MM.1S (cell line): ENCODE data around the gene KRTAP12-4.

Experiments used
- EZH2 ChIP-seq: fragments of 300-600 bp; sonication (generic); optimal IDR thresholded peaks from 2 replicates; pipeline ENCODE3; 2017; ENCODE audit warnings: low read depth, mild to moderate bottlenecking, antibody characterized with exemption, low read length, mixed read lengths
- TF ChIP-seq, protein P1 (sequence below): fragments of 300-600 bp; sonication (generic); IDR thresholded peaks from 2 replicates; pipeline ENCODE4 v1.5.1; 2016; ENCODE audit warnings: antibody characterized with exemption, low read length, mixed read lengths

DNA sequence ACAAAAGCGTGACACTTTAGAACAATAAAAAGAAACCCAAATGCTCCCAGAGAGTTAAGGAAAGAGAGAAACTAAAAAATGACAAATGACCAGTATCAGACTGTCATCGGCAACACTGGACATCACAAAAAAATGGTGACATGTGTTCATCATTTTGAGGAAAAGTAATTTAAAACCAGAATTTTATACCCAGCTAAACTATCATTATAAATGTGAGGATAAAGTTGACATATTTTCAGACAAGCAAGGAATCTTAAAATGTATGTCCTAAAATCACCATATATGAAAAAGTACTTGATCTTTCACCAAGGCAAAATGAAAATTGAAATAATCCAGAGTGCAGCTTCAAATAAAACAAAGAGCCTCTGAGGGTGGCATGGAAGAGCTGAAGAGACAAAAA lies 9.6 kb downstream of the KRTAP12-4 start:
- TF ChIP-seq, protein P1, sequence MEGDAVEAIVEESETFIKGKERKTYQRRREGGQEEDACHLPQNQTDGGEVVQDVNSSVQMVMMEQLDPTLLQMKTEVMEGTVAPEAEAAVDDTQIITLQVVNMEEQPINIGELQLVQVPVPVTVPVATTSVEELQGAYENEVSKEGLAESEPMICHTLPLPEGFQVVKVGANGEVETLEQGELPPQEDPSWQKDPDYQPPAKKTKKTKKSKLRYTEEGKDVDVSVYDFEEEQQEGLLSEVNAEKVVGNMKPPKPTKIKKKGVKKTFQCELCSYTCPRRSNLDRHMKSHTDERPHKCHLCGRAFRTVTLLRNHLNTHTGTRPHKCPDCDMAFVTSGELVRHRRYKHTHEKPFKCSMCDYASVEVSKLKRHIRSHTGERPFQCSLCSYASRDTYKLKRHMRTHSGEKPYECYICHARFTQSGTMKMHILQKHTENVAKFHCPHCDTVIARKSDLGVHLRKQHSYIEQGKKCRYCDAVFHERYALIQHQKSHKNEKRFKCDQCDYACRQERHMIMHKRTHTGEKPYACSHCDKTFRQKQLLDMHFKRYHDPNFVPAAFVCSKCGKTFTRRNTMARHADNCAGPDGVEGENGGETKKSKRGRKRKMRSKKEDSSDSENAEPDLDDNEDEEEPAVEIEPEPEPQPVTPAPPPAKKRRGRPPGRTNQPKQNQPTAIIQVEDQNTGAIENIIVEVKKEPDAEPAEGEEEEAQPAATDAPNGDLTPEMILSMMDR, result no peak
- TF ChIP-seq EZH2, result no peak
